ENCODE measurements around the gene NCKAP1.

DNA sequence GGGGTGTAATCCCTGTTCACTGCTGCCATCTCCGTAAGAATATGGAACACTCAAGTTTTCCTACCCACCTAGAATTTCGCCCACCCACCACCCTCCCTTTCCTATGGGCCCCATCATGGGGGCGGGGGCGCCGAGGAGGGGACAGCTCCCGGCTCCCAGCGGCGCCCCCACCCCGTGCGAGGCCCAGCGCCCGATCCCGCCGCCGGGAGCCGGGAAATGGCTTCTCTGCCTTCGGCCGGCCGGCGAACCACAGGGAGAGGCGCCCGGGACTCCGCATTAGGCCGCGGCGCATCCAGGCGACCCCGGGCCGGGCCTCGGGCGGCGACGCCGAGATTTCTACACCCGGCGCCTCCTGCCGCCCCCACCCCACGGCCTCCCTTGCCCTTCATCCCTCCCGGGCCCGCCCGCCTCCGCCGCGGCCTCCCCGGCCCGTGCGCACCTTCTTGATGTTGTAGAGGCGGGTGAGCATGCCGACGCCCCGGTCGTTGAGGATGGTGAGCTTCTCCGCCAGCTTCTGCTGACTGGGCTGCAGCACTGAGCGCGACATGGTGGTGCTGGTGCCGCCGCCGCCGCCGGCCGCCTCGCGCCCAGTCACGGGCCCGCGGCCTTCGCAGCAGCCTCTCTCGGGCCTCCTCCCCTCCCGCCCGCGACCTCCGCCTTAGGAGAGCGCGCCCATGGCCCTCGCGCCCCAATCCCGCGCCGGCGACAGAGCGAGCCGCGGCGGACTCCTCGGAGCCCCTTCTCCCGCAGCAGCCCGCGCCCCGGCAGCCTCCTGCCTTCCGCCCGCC, 510 bp downstream of the NCKAP1 start:
- TF ChIP-seq POLR2A (IDR thresholded peaks at IDR 0.05) = no peak
- TF ChIP-seq, protein P1, sequence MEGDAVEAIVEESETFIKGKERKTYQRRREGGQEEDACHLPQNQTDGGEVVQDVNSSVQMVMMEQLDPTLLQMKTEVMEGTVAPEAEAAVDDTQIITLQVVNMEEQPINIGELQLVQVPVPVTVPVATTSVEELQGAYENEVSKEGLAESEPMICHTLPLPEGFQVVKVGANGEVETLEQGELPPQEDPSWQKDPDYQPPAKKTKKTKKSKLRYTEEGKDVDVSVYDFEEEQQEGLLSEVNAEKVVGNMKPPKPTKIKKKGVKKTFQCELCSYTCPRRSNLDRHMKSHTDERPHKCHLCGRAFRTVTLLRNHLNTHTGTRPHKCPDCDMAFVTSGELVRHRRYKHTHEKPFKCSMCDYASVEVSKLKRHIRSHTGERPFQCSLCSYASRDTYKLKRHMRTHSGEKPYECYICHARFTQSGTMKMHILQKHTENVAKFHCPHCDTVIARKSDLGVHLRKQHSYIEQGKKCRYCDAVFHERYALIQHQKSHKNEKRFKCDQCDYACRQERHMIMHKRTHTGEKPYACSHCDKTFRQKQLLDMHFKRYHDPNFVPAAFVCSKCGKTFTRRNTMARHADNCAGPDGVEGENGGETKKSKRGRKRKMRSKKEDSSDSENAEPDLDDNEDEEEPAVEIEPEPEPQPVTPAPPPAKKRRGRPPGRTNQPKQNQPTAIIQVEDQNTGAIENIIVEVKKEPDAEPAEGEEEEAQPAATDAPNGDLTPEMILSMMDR (IDR thresholded peaks at IDR 0.05) = no peak
- TF ChIP-seq EP300 (IDR thresholded peaks at IDR 0.05) = no peak

Measured in suprapubic skin (tissue), 3 donors.